ENCODE data around the gene PPP2R2D.
"Not testable (repeated sequence)": the region's sequence is repeated elsewhere in the genome, so short reads cannot be mapped to it uniquely, and the experiment has no call there.

The PPP2R2D gene

DNA sequence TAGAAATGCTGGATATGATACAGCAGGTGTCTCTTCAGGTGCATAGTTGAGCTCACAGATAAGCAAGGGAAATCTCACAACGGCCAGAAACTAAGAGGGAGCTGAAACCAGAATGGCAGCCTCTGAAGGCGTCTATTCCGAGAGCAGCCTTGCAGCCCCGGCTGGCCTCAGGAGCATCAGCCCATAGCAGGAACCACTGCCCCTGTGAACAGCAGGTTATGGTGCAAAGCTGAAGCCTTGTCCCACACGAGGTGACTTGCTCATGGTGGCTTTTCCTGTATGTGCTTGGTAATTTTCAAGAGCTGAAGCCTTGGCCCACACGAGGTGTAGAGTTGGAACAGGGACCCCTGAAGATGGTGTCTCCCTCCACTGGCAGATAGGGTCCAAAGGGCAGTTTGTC is 47.7 kb downstream of the PPP2R2D start:
- no peak for DNase-seq (ENCODE audit: low read depth in 2 of 2)

DNA sequence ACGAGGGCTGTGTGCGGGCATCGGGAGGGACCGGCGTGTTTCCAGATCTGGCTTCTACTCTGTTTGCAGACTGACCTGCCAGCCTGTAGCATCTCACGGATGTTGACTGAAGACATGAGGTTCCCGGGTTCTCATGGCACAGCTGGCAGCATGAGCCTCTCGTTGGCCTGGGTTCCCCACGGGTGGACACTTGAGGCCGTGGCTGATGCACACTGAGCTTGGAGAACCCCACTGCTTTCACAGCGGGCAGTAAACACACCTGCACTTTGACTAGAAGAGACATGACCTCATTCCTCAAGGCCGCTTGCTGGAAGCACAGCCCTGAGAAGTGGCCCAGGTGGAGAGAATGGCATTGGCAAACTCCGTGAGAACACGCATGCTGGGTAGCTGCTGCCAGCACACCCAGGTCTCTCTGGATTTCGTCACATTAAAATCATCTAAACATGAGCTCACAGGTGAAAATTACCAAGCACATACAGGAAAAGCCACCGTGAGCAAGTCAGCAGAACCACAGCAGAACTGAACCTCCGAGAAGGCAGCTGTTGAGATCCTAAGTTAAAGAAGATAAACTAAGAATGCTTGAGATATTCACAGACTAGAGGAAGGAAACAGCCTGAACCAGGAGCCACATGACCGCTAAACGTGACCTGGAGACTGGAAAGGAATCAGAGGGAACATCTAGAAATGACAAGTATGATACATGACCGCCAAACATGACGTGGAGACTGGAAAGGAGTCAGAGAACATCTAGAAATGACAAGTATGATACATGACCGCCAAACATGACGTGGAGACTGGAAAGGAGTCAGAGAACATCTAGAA is 48.4 kb downstream of the PPP2R2D start:
- no peak for DNase-seq (ENCODE audit: low read depth in 2 of 2)

DNA sequence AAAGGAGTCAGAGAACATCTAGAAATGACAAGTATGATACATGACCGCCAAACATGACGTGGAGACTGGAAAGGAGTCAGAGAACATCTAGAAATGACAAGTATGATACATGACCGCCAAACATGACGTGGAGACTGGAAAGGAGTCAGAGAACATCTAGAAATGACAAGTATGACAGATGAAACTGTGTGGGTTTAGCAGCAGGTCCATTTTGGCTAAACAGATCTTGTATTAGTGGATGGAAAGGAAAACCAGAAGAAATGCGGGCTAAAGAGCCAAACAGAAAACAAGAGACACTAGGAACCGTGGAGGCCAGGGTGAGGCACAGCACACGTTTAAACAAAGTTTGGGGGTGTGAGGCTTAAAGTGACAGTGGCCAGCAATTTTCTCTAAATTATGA is 49.1 kb downstream of the PPP2R2D start:
- not testable (repeated sequence) for DNase-seq (ENCODE audit: low read depth in 2 of 2)

DNA sequence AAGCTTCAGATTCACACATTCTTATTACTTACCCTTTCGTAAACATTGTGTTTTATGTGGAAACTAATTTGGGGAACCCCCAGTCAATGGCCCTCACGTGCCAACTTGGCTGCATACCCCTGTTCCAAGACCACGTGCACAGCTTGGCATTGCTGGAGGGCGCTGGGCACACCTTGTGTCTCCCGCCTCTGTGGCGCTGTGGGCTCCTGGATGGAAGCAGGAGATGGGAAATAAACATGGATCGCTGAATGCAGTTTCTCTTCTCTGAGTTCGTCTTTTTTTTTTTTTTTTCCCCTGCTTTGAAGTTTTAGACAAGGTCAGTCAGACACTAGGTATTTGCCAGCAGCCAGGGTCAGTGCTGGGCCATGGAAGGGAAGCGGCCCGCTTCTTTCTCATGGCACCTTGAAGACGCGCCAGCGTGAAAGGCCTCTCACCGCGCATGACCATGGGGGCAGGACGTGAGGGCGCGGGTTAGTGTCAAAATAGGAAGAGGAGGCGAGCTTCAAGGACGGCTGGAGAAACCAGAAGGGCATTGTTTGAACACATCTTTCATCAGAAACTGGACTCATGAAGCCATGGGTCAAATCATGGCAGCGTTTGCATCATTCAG is 53.7 kb downstream of the PPP2R2D start:
- DNase-seq (ENCODE audit: low read depth in 2 of 2) = no peak

DNA sequence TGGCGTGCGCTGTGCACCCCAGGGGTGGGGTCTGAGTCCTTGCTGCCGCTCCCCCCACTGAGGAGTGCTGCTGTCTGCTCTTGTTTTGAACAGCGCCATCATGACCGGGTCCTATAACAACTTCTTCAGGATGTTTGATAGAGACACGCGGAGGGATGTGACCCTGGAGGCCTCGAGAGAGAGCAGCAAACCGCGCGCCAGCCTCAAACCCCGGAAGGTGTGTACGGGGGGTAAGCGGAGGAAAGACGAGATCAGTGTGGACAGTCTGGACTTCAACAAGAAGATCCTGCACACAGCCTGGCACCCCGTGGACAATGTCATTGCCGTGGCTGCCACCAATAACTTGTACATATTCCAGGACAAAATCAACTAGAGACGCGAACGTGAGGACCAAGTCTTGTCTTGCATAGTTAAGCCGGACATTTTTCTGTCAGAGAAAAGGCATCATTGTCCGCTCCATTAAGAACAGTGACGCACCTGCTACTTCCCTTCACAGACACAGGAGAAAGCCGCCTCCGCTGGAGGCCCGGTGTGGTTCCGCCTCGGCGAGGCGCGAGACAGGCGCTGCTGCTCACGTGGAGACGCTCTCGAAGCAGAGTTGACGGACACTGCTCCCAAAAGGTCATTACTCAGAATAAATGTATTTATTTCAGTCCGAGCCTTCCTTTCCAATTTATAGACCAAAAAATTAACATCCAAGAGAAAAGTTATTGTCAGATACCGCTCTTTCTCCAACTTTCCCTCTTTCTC is 55.0 kb downstream of the PPP2R2D start:
- no peak for DNase-seq (ENCODE audit: low read depth in 2 of 2)

DNA sequence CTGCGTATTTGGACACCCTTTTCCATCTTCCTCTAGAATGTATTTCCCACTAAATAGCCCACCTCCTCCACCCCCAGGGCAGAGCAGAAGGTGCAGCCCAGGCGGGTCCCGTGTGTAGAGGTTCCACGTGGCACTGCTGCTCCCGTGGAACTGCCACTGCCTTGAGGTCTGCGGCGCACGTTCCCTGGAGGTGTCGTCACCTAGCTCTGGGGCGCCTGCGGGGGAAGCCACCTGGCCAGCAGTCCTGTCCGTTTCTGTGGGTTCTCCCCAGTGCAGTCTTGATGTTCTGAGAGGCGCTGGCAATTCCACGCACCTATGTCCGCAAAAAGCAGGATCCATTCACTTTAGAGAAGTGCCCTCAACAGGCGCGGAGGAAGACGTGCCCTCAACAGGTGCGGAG is 59.0 kb downstream of the PPP2R2D start:
- DNase-seq (ENCODE audit: low read depth in 2 of 2) = no peak

DNA sequence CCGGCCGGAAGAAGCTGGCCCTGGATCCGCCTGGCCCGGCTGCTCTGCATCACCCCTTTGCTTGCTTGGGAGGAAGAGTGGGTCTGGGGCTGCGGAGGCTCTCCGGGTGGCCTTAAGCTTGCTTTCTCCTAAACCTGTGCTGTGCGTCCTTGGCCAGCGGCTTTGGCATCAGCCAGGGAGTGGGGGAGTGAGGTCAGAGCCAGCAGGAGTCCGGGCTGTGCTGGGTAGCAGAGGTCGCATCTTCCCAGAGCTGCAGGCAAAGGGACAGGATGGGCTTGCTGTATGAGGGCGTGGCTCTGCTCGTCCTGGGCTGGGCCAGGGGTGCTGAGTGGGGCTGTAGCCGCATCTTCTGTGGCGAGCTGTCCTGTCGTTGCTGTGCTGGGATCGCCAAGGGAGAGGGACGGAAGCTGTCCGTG is 59.8 kb downstream of the PPP2R2D start:
- DNase-seq (ENCODE audit: low read depth in 2 of 2) = no peak

DNA sequence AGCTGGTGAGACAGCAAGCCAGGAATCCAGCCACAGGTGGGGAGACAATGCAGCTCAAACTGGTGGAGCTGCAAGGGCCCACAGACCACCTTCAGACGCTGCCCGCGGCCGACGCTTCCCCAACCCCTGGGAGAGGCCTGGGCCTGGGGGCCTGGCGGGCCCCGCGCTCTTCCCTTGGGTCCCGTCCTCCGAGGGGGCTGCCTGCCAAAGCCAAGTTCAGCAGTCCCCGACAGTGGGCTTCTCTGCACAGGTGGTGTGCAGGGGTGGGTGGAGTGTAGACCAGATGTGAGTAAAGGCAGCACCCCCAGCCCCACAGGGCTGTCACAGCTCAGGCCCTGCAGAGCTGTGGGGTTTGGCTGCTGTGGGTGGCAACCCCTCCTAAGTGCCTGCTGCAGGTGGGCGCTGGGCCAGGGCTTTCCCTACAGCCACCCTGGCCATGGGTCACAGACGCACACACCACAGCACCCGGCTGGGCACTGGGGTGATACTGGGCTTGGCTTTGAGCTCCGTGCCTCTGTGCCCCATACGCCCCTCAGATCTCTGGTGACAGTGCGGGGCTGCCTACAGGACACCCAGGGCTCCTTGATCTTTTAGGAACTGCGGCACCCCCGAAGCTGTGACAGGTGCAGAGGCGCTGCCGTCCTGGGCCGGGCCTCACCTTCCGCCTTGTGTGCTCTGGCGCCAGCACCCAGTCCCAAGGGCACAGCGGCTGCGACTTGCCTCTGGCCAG is 60.4 kb downstream of the PPP2R2D start:
- DNase-seq (ENCODE audit: low read depth in 2 of 2) = no peak

DNA sequence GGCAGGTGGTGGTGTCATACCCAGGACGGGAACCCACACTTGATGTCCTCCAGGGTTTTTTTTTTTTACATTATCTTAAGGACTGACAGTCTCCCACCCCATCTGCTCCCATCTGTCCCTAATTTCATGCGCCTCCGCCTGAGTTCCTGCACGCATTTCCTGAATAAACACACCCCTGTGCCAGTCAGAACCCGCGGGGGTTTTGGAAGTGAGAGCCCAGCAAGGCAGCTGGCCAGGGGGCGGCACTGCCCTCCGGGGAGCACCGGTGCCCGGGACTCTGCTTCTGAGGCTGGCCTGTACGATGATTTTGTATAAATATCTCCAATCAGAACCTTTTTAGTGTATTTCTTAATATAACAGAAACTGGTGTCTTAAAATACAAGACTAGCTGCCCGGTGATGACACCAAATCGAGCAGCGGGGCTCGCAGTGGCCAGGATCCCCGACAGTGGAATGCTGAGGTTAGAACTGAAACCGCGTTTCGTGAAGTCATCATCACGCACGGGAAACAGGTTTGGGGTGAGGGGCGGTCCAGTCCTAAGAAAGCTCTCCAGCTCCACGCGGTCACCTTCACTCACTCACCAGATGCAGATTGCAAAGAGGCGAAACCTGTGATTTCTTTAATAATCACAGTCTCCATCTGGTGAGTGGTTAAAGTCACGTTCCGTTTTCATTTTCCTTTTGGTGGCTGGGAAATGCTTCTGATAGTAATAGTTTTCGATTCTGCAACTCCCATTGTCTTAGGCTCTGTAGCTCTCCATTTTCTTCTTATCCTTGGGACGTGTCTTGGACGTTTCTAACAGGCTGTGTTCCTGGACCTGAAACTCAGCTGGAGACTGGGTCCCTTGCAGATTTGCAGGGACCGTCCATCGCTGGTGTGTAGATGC is 61.2 kb downstream of the PPP2R2D start:
- no peak for DNase-seq (ENCODE audit: low read depth in 2 of 2)

DNA sequence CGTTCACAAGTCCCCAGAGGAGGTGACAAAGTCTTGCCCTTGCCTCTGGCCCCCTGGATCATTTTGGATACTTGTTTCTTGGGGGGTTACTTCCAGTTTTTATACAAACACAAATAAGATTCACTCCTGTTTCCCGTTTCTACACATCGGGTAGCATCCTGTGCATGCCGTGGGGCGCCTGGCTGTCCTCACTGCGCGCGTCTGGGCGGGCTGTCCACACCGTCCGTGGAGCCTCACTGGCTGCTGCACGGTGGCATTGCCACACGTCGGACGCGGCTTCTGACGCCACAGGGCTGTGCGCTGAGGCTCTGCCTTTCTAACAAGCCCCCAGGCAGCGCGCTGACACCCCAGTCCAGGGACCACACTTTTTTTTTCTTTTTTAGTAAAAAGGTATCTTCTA is 62.5 kb downstream of the PPP2R2D start:
- DNase-seq (ENCODE audit: low read depth in 2 of 2) = no peak

DNA sequence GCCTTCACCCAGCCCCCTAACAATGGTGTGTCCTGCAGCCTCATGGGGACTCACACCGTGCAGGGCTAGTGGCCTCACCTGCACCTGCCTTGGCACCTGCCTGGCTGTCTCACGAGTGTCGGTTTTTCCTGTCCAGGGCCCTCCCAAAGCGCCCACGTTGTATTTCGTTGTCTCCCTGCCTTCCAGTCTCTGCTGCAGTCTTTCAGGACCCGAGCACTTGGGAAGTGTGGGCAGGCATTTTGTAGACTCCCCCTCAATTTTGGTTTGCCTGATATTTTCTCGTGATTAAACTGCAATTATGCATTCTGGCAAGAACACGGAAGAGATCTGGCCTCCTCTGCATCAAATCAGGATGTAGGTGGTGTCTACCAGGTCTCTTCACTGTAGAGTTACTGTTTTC is 63.0 kb downstream of the PPP2R2D start:
- no peak for DNase-seq (ENCODE audit: low read depth in 2 of 2)

DNA sequence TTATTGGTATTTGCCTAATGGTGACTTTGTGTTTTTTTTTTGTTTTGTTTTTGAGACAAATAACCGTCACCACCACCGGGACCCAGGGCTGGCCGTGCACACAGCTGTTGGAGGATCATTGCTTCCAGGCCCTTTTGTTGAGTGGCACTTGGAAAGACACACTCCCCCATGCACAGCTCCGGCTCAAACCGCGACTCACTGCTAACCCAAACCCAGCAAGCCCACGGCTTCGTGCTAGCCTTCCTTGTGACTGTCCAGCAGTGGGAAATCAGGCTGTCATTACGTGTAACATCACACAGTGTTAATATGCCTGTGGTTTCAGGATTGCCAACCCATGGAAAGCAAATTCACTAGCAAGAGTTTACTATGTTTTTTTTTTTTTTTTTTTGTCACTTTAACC is 63.5 kb downstream of the PPP2R2D start:
- no peak for DNase-seq (ENCODE audit: low read depth in 2 of 2)

DNA sequence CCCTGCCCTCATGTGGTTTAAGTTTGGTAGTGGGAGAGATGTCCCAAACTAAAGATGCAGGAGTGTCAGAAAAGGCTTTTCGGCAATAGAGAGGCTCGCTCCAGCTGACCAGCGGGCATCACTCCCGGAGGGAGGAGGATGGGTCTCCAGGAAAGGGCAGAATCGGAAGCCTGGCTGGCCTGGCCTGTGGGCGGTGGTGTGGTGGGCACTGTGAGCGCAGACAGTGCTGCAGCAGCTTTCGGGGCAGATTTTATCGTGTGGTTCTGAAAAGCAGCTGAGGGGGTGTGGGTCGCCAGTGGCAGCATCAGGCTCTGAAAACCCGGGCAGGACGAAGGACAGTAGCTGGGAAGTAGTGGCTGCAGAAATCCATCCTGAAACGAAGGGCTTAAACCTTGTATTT is 68.1 kb downstream of the PPP2R2D start:
- no peak for DNase-seq (ENCODE audit: low read depth in 2 of 2)

DNA sequence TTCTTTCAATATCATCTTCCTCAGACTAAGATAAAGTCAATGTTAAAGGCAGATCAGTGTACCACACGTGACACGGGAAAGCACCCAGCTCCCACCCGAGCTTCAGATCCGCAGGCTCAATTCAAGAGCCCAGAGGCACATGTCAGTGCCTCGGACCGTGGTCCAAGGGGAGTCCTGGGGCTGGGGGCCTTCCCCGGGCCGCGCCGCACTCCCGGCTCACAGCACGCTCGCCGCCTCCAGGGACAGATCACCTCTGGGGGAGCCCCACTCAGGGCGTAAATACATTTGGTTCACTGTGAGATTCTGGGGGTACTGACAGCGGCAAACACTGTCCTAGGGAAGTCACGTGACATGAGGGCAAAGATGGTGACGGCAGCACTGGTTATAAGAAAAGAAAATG is 70.1 kb downstream of the PPP2R2D start:
- no peak for DNase-seq (ENCODE audit: low read depth in 2 of 2)

DNA sequence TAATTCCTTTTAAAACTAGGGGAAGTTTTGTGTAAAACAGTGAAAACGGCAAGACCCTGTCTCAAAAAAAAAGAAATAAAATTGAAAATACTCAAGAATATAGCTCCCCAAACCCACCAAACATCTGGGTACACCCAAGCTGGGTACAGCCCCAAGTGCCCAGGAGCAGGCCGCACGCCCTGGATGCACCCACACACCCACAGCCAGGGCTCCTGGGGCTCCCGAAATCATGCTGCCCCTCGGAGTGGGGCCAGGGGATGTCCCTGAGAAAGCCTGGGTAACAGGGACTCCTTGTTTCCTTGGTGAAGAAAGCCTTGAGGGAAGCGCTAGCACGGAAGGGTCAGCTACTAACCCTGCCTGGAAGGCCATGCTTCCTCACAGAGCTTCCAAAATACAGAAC is 70.8 kb downstream of the PPP2R2D start:
- no peak for DNase-seq (ENCODE audit: low read depth in 2 of 2)

DNA sequence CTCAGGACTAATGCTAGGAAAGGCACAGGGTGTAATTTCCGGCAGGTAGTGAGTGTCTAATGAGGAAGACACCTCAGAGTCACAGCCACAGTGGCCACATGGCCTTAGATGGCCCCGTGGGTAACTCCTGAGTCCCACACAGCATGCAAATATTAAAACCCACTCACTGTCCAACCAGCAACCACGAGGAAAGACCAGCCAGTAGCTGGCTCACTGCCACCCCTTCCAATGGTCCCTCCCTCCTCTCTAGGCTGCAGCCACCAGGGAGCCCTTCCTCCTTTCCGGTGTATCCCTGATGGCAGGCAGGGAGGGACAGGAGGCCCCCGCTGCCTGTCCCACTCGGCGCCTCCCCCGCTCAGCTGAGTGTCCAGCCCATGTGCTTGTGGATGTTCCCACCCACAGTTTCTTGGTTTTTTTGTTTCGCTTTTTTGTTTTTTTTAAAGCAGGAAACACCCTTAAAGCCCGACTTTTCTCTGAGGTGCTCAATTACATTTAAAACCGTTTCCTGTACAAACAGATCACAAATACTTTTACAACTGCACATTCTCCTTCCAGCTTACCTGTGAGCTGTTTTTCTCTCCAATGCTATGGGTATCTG is 71.8 kb downstream of the PPP2R2D start:
- no peak for DNase-seq (ENCODE audit: low read depth in 2 of 2)

DNA sequence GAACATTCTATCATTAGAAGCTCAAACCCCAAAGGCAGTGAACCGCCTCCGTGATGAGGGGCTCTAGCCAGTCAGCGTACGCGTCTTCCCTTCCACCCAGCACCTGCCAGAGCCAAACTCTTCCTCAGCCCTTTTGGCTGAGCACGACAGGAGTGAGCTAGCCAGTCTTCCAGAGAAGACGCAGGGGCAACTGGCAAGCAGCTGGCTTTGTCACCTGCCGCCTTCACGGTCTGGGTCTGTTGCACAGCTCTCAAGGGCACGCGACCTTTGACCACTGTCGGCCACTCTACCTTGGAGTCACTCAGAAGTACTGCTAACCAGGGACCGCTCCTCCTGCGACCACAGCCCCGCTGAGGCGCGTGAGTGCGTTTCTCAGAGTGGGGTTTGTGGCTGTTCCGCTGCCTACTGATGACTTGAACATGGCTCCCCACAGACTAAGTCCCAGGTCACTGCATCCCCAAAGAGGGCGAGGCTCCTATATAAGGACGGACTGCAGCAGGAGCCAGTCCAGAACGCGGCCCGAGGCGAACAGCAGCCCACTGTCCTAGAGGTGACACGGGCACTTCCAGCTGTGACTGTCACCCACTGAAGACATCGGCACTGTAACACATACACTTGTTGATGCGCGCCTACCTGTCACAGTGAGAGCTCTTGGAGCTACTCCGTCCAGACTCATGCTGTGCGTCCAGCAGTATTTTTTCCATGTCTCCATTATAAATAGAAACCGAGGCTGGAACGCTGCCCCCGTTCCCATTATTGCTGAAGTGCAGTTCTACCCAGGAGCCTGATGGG is 72.5 kb downstream of the PPP2R2D start:
- DNase-seq (ENCODE audit: low read depth in 2 of 2) = no peak

DNA sequence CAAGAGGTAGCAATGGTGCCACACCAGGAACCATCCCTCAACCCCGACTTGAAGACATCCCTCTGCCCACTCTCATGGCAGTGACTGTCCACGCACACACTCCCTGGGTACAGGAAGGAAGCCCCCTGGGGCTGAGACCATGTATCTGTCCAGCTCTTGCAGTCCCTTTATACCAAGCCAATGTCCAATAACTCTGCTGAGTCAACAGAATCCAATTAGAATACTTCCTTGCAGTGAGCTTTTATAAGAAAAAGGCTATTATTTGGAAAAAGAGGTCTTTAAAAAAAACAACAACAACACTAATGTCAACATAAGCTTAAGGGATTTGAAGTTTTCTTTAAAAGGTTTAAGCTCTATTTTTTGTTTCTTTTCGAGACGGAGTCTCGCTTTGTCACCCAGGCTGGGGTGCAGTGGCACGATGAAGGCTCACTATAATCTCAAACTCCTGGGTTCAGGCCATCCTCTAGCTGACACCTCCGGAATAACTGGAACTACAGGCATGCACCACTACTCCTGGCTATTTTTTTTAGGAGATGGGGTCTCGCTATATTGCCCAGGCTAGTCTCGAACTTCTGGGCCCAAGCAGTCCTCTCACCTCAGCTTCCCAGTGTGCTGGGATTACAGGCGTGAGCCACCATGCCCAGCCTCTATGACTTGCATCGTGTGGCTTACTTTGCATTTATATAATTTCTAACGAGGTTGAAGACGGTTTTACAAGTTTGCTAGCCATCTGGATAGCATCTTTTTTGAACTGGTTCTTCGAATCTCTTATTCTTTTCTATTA is 73.4 kb downstream of the PPP2R2D start:
- no peak for DNase-seq (ENCODE audit: low read depth in 2 of 2)

DNA sequence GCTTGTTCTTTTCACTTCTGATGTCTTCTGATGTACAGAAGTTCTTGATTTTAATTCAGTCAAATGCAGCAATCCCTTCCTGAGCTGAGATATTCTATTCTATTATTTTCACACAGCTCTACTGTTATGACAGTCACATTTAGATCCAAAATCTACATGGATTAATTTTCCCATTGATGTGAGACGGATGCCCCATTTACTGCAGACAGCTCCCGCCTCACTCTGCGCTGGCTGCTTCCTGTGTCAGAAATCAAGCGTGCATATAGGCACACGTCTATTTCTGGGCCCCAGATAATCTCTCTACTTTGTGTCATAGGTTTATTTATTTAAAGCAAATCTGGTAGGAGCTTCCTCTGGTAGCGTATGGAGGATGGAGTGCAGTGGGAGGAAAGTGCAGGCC is 74.2 kb downstream of the PPP2R2D start:
- DNase-seq (ENCODE audit: low read depth in 2 of 2) = no peak
